ENCODE data around the gene SPON2. TPM values are rescaled to one million over a fixed set of nuclear protein-coding genes. Genes with fewer than 3 reads are reported as not detected.

The SPON2 gene
- total RNA-seq, 1 experiment from 2014 or later, result 6.6 TPM

- TF ChIP-seq CREM (CRISPR knock-in tag; IDR thresholded peaks at IDR 0.05) (no peak), ZMAT4 (CRISPR knock-in tag; IDR thresholded peaks at IDR 0.05) (no peak), GRHL2 (CRISPR knock-in tag; IDR thresholded peaks at IDR 0.05; ENCODE audit: insufficient replicate concordance, severe bottlenecking) (no peak), ZNF512 (CRISPR knock-in tag; IDR thresholded peaks at IDR 0.05; ENCODE audit: borderline replicate concordance) (no peak), NR3C1 (CRISPR knock-in tag; conservative IDR thresholded peaks at IDR 0.05; ENCODE audit: low read depth) (no peak), FOXP4 (CRISPR knock-in tag; IDR thresholded peaks at IDR 0.05) (no peak), OVOL2 (CRISPR knock-in tag; IDR thresholded peaks at IDR 0.05; ENCODE audit: borderline replicate concordance) (no peak)
Observed at GRCh38 chr4:1154126-1154522, 18.3 kb downstream of the SPON2 start (continued).

GRCh38 chr4:1153567-1154090 is 18.8 kb downstream of the SPON2 start:
- no peak overlapping the region for H3K27ac Mint-ChIP-seq
- ChIA-PET POLR2A (no interaction called here), CTCF (interaction anchor here (0.7 kb wide), 1 partner anchor 24 kb away, joined by 3 read pairs; no protein-coding TSS in a partner anchor)
- DNase-seq (ENCODE audit: low spot score) (no peak), ATAC-seq (no peak)
- H3K27me3 Mint-ChIP-seq (ENCODE audit: low read depth), result peaks cover 31% of the 10 kb centered on the region
- H3K9me3 Mint-ChIP-seq, result peaks cover 17% of the 10 kb centered on the region
- peaks cover 5% of the 10 kb centered on the region; the same call in 1 of the 2 replicates for H3K36me3 Mint-ChIP-seq
- H3K4me3 Mint-ChIP-seq, result no peak overlapping the region
- H3K4me1 Mint-ChIP-seq, result no peaks in the 10 kb centered on the region
- TF ChIP-seq ATF6 (CRISPR knock-in tag; IDR thresholded peaks at IDR 0.05), result no peak
- TF ChIP-seq E2F5 (CRISPR knock-in tag; IDR thresholded peaks at IDR 0.05), result no peak
- no peak for TF ChIP-seq FOXJ3 (CRISPR knock-in tag; IDR thresholded peaks at IDR 0.05; ENCODE audit: borderline replicate concordance)
- no peak for TF ChIP-seq PREB (CRISPR knock-in tag; IDR thresholded peaks at IDR 0.05; ENCODE audit: borderline replicate concordance)
- no peak for TF ChIP-seq ZNF532 (CRISPR knock-in tag; IDR thresholded peaks at IDR 0.05; ENCODE audit: borderline replicate concordance)
- TF ChIP-seq KAT7 (CRISPR knock-in tag; IDR thresholded peaks at IDR 0.05; ENCODE audit: borderline replicate concordance), result no peak
- no peak for TF ChIP-seq ARID4B (CRISPR knock-in tag; IDR thresholded peaks at IDR 0.05; ENCODE audit: borderline replicate concordance)
- TF ChIP-seq HMGA2 (CRISPR knock-in tag; IDR thresholded peaks at IDR 0.05), result no peak
- TF ChIP-seq ZMAT4 (CRISPR knock-in tag; IDR thresholded peaks at IDR 0.05), result no peak
- no peak for TF ChIP-seq JUN (CRISPR knock-in tag; IDR thresholded peaks at IDR 0.05)
- TF ChIP-seq NFATC4 (CRISPR knock-in tag; IDR thresholded peaks at IDR 0.05), result no peak
